ENCODE measurements around the gene ZNF385D. TPM values are rescaled to one million over a fixed set of nuclear protein-coding genes. Genes with fewer than 3 reads are reported as not detected.

ZNF385D gene
- total RNA-seq, 6 experiments from 2014 or later, result 0.06 to 2.7 (median 0.59) TPM; not detected in 1

DNA sequence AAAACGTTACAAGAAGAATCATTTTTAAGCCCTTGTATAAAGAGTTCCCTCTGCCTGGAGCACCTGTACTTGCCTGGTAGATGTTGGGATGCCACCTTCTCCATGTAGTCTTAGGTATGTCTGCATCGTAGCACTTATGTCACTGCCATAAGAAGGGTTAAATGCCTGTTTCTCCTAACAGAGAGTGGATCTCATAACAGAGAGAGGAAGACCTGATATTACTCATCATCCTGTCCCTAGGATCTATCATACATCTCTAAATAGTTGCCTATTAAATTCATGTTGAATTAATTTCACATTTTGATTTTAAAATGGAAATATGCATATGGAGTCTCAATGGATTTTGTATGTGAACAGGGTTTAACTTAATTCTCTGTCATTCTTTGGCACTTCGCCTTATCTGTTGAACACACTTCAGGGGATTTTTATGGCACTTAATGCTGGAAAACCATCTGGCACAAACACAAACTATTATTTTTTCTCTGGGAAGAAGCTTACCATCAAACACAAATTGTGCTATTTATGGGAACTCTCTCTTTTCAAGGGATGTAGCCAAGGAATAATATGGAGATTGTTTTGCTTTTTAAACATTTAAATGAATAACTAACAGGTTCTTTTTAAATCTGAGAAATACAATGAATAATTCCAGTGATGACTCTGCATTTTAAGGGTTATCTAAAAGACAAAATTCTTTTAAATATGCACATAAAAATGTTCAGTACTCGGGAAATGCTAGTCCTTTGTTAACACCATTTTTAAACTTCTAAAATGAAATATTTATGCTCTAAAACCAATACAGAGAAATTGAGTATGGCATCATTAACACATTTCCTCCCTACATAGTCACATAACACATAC is 230.7 kb downstream of the ZNF385D start:
- DNase-seq (no peak), ATAC-seq (no peak)
- no peak overlapping the region for H3K4me3 ChIP-seq
- intact Hi-C loops (cut with DNase I), result no loop called here
- no peaks in the 10 kb centered on the region for H3K27me3 ChIP-seq
- no peak for TF ChIP-seq POLR2A (IDR thresholded peaks at IDR 0.05)
- TF ChIP-seq, protein P1, sequence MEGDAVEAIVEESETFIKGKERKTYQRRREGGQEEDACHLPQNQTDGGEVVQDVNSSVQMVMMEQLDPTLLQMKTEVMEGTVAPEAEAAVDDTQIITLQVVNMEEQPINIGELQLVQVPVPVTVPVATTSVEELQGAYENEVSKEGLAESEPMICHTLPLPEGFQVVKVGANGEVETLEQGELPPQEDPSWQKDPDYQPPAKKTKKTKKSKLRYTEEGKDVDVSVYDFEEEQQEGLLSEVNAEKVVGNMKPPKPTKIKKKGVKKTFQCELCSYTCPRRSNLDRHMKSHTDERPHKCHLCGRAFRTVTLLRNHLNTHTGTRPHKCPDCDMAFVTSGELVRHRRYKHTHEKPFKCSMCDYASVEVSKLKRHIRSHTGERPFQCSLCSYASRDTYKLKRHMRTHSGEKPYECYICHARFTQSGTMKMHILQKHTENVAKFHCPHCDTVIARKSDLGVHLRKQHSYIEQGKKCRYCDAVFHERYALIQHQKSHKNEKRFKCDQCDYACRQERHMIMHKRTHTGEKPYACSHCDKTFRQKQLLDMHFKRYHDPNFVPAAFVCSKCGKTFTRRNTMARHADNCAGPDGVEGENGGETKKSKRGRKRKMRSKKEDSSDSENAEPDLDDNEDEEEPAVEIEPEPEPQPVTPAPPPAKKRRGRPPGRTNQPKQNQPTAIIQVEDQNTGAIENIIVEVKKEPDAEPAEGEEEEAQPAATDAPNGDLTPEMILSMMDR (IDR thresholded peaks at IDR 0.05), result no peak
- H3K27ac ChIP-seq, result no peak overlapping the region
- no peaks in the 10 kb centered on the region for H3K9me3 ChIP-seq
- H3K36me3 ChIP-seq, result no peaks in the 10 kb centered on the region
- WGBS (ENCODE audit: insufficient coverage, low coverage, low lambda C conversion rate, missing lambda C conversion rate), result 27% methylated on average over 4 of the region's 4 CpGs
- H3K4me1 ChIP-seq, result no peaks in the 10 kb centered on the region

DNA sequence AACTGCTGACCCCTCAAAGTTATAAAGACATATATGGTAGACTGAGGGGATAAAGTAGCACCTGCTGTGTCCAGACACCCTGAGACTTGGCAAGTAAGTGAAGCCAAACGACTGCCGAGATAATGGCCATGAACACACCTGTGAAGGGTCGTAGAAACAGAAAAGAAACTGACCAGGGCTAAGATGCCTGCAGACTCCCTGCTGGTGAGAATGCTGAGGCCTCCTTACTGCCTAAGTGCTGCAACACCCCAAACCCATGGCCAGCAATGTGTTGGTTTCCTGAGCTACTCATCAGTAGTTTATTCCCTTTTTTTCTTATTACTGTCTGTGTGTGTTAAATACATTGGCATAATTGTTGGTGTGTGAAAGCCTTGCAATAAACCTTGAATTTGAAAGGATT is 233.8 kb downstream of the ZNF385D start:
- Histone ChIP-seq H3K36me3 (no peaks in the 10 kb centered on the region), H3K27me3 (no peaks in the 10 kb centered on the region), H3K4me1 (no peaks in the 10 kb centered on the region), H3K27ac (no peak overlapping the region), H3K9me3 (no peaks in the 10 kb centered on the region), H3K4me3 (no peak overlapping the region)
- TF ChIP-seq POLR2A (IDR thresholded peaks at IDR 0.05), result no peak
- TF ChIP-seq, protein P1 (IDR thresholded peaks at IDR 0.05), result no peak
- ATAC-seq (no peak), DNase-seq (no peak)
- 54% methylated on average over 3 of the region's 3 CpGs for WGBS (ENCODE audit: insufficient coverage, low coverage, low lambda C conversion rate, missing lambda C conversion rate)
- intact Hi-C loops (cut with DNase I), result loop anchor here in 1 of 2 donors (5.0 kb wide), 1 partner anchor 210 kb away; no protein-coding TSS in a partner anchor

DNA sequence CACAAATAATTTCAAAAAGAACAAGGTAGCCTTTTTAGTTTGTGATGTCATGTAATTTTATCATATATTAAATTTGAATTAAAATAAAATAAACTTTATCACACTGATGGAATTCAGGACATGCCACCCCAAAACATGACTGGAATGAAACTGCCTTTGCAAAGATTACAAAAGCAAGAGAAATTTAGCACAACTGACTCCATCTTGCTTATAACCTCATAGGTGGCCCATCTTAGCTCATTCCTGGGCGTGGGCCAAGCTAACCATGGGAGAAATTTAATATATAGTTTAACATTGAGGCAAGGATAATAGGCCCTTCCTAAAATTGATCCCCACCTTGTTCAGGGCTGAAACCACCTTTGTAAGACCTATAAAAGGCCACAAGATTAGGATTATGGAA is 235.6 kb downstream of the ZNF385D start:
- WGBS (ENCODE audit: insufficient coverage, low coverage, low lambda C conversion rate, missing lambda C conversion rate), result 18% methylated on average over 1 of the region's 1 CpG
- H3K4me1 ChIP-seq, result no peaks in the 10 kb centered on the region

DNA sequence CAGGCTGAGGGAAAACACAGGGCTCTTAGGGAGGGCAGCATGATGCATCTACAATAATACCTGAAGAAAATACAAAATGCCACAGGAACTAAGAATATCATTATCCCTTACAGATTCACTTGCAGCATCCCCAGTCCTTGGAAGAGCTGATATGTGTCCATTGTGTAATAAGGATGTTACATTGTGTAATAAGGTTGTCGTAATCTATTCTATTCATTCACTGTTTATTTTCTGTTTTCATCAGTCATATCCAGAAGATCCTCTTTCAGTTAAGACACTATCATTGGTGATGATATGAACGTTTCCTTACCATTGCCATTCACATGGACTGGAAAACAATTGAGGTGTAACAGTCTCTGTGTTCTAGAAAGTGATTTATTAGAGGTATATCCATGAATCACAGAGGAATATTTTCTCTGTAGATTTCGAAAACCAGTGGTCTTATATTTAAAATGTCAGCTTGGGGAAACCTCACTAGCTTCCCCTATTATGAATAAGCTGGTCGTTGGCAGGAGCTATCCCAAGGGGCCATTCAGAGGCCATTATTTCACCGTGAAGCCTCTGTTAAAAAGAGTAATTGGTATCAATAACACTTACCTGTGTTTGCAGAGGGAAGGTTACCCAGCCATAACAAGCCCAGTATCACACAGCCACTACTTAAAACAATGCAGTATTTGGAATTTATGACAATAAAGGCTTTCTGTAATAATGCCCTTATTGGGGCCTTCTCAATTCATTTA is 241.1 kb downstream of the ZNF385D start:
- no peaks in the 10 kb centered on the region for H3K27me3 ChIP-seq
- intact Hi-C loops (cut with DNase I), result no loop called here
- TF ChIP-seq, protein P1 (IDR thresholded peaks at IDR 0.05), result no peak
- no peak for TF ChIP-seq POLR2A (IDR thresholded peaks at IDR 0.05)
- no peaks in the 10 kb centered on the region for H3K36me3 ChIP-seq
- no peaks in the 10 kb centered on the region for H3K9me3 ChIP-seq
- no peak for DNase-seq
- H3K4me3 ChIP-seq, result no peak overlapping the region
- H3K4me1 ChIP-seq, result no peaks in the 10 kb centered on the region
- 36% methylated on average over 5 of the region's 5 CpGs for WGBS (ENCODE audit: insufficient coverage, low coverage, low lambda C conversion rate, missing lambda C conversion rate)
- H3K27ac ChIP-seq, result no peak overlapping the region
- ATAC-seq, result no peak

More for the DNA sequence above, 235.6 kb downstream of the ZNF385D start:
- Histone ChIP-seq H3K27me3 (no peaks in the 10 kb centered on the region), H3K4me3 (no peak overlapping the region), H3K36me3 (no peaks in the 10 kb centered on the region), H3K27ac (no peak overlapping the region), H3K9me3 (no peaks in the 10 kb centered on the region)
- intact Hi-C loops (cut with DNase I), result loop anchor here in 1 of 2 donors (5.0 kb wide), 1 partner anchor 212 kb away; no protein-coding TSS in a partner anchor
- ATAC-seq (no peak), DNase-seq (no peak)
- TF ChIP-seq, protein P1 (IDR thresholded peaks at IDR 0.05), result no peak
- TF ChIP-seq POLR2A (IDR thresholded peaks at IDR 0.05), result no peak

All from right lobe of liver (tissue), 6 donors.